ENCODE results near the gene GCH1.
"Not testable (repeated sequence)": the region's sequence is repeated elsewhere in the genome, so short reads cannot be mapped to it uniquely, and the experiment has no call there.

GCH1 gene

GRCh38 chr14:54908973-54909372 is 6.3 kb upstream of the GCH1 start:
- not testable (repeated sequence) for FAIRE-seq; DNase-seq (ENCODE audit: low spot score)

DNA sequence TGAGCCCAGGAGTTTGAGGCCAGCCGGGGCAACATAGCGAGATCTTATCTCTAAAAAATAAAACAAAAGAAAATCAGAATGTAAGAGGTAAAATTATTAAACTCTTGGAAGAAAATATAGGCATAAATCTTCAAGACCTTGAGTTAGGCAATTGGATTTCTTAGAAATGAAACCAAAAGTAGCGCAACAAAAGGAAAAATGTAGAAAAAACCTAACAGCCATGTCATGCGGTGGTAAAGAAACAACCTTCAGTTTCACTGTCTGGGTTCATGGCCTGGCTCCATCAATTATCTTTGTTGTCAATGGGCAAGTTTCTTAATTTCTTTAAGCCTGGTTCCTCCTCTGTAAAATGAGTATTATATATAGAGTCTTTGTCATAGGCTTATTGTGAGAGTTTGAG is 5.6 kb upstream of the GCH1 start:
- DNase-seq (ENCODE audit: low spot score) (no peak), FAIRE-seq (no peak)

DNA sequence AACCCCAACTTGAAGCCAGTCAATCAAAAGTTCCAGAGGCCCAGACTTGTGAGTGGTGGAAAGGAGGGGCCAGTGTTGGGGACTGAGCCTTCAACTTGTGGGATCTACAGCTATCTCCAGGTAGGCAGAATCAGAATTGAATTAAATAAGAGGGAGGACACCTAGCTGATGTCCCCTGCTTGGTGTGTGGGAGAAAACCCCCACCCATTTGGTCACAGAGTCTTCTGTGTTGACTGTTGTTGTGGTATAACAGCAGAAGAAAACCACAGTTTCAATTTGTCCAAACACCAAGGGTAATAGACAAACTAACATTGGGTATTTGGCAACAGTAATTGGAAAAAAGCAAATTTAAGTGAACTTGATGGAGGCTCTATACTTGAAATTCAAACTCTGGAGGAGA is 3.4 kb upstream of the GCH1 start:
- DNase-seq (ENCODE audit: low spot score): no peak
- FAIRE-seq: no peak

DNA sequence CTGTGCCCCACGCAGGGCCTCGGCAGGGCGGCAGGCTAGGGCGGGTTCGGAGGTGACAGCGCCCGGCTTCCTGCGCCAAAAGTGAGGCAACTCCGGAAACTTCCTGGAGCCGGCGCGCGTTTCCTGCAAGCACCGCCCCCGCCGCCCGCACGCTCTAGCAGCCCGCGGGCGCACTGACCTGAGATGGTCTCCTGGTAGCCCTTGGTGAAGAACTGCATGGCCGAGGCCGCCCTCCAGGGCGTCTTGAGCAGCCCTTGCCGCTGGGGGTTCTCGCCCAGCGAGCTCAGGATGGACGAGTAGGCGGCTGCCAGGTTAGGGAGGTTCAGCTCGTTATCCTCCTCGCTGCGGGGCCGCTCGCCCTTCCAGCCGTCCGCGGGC is 494 bp downstream of the GCH1 start:
- FAIRE-seq: no peak
- peak; percentile 27 for DNase-seq (ENCODE audit: low spot score)

DNA sequence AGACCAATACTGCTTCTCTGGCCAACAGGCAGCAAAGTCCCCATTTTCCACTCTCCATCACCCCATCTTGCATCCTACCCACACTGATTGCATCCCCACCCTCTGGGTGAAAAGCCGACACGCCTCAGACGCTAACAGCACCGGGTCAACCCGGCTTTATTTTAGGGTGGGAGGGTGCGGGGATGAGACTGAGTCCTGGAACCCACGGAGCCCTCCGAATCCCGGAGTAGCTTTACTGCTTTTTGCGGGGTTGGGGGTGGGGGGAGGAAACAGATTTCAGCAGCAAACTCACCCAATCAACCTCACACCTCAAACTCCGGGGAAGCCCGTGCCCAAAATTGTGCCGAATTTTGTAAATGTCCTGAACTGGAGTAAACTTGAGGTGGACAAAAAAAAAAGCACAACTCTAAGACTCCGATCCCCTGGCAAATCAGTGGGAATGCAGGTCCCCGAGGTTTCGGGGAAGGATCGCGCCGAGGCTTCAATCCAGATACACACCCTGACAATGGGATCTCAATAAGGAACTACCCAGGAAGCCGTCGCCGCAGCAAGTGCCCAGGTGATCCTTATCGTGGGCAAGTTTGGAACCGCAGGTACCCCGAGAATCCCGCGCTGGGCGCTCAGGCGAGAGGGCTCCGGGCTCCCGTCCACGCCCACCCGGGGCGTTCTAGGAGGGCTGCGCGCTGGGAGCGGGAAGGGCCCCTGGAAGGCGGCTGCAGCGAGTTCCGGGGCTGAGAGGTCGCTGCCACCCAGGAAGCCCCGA is 1.1 kb downstream of the GCH1 start:
- FAIRE-seq (no peak), DNase-seq (ENCODE audit: low spot score) (no peak)

GRCh38 chr14:54899573-54899972 is 3.1 kb downstream of the GCH1 start:
- DNase-seq (ENCODE audit: low spot score) (no peak), FAIRE-seq (no peak)

DNA sequence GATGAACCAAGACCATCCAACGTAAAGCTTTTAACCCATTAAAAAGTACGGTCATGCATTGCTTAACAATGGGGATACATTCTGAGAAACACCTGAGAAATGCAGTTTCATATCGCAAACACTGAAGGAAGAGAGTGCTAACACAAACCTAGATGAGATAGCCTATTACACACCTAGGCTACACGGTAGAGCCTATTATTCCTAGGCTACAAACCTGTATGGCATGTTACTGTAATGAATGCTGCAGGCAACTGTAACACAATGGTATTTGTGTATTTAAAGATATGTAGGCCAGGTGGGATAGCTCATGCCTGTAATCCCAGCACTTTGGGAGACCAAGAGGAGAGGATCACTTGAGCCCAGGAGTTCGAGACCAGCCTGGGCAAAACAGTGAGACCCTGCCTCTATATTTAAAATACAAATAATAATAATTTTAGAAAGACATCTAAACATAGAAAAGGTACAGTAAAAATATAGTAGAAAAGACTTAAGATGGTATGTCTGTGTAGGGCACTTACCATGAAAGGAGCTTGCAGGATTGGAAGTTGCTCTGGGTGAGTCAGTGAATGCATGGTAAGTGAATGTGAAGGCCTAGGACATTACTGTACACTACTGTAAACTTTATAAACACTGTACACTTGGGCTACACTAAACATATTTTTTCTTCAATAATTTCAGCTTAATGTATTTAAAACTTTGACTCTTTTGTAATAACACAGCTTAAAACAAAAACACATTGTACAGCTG is 4.6 kb downstream of the GCH1 start:
- DNase-seq (ENCODE audit: low spot score); FAIRE-seq: not testable (repeated sequence)

DNA sequence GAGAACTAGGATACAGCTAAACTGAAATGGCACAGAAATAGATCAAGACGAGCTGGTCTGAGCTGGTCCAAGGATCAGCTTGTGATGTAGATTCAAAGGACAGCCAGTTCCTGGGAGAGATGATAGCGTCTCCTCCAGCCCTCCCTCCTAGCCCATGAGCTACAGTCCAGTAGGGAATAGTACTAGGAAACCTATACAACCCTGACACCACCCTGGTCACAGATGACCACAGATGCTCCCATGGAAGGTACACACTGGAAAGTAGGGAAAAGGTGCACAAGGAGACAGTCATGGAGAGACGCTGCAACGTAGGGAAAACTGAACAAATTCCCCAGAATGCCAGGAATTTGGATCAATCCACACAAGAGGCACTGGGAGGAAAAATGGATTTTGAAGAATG is 6.9 kb downstream of the GCH1 start:
- DNase-seq (ENCODE audit: low spot score) (no peak), FAIRE-seq (no peak)

DNA sequence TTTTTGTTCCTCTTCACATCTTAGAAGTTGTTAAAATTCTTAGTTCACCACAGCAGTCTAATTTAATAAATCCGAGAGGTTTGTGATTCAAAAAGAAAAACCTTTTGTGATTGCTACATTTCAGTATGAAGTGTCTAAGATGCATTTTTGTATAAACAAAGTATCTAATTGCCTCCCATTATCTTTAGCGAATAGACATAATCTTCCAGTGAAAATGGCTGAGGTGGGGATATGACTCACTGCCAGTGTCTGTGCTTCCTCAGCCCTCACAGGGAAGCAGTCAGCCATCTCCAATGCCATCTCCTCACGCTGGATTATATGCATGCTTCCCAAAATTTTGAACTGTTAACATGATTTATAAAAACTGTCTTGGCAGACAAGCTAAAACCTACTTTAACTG is 7.6 kb downstream of the GCH1 start:
- DNase-seq (ENCODE audit: low spot score): peak; percentile 11
- peak; percentile 30 for FAIRE-seq

DNA sequence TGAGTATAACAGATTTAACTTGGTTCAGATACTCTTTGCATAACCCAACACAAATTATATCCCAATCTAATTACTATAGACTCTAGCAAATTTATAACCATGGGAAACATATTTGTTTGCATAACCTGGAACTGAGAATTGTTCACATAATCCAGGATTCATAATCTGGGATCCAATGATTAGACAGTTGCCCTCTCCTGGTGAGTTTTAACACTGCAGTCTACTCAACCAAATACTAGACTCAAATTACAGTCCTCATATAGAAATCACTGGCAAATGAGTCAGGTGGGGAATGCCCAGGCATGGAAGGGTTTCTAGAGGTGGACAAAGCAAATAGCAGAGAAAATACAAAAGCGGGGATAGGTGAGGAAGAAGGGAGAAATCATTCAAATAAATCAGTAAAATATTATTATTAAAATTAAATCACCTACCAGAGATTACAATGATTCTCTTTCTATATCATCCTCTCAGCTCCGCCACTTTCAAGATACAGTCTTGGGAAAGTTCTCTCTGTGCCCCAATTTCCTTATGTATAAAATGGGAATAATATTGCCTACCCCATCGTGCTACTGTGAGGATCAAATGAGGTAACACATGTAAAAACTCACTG is 9.4 kb downstream of the GCH1 start:
- FAIRE-seq (peak; percentile 55), DNase-seq (ENCODE audit: low spot score) (peak; percentile 41)

GRCh38 chr14:54891471-54892245 is 11.0 kb downstream of the GCH1 start:
- DNase-seq (ENCODE audit: low spot score): no peak
- no peak for FAIRE-seq

GRCh38 chr14:54890788-54891187 is 11.8 kb downstream of the GCH1 start:
- FAIRE-seq: no peak

GRCh38 chr14:54889919-54890318 is 12.7 kb downstream of the GCH1 start:
- peak; percentile 17 for DNase-seq (ENCODE audit: low spot score)
- FAIRE-seq: no peak

More at GRCh38 chr14:54890788-54891187, 11.8 kb downstream of the GCH1 start:
- DNase-seq (ENCODE audit: low spot score): no peak

DNA sequence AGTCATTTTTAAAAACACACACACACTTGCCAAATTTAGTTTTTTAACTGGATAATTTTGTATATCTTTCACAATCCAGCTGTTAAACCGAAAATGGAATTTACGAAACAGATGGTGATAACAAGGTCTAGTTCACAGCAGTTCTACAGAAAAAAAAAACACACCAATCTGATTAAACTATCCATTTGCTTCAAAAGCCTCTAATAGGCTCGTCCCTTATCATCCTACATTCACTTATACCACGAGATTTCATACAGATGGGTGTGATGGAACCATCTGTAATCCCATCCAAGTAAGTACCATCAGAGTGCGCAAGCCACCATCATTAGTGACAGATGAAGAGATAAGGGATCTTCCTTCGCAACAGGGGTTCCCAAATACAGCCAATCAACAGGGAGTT is 20.1 kb downstream of the GCH1 start:
- FAIRE-seq (no peak), DNase-seq (ENCODE audit: low spot score) (no peak)

DNA sequence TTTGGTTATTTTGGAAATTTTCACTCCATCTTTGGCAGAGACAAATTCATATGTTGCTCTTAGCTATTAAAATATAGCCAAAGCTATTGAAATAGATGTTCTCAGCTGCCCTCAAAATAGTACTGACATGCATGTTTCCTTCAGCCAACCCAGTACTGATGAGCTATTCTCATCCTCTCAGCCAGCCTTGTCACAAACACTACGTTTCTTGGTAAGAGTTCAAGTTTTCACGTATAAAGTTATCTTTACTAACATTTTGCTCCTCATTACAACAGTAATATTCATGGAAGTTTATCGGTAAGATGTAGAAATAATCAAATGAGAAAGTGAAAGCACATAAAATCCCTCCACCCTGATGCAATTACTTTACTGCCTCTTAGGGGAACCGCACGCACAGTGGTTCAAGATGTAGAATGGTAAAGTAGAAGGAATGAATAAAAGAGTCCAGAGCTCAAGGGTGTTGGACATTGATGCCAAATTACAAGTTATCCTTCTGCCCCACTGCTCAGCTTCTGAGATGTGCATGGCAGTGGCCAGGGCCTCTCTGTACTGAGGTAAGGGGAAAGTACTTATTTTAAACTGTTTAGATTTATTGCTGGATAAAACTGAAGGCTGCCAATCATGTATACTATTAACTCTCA is 20.7 kb downstream of the GCH1 start:
- FAIRE-seq (no peak), DNase-seq (ENCODE audit: low spot score) (no peak)

DNA sequence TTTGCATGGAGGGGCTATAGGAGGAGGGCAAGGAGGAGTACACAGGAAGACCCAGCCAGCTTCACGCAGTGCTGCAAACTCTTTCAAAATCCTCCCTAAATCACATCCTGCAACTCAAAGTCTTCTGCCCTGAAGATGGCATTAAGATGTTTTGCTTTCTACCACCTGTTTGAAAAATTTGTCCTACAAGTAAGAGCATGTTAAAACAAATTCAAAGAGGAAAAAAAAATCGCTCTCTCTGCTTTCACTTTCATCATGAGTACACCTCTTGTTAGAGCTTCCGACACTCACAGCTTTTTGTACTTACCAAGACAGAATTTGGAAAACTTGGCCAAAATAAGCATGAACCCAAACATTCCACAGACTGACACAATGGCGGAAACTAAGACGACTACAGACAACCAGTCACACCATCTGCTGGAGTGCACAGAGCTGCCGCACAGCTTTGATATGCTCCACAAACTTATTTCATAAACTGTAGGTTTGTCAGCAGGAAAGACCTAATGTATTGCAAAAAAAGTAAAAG is 21.3 kb downstream of the GCH1 start:
- DNase-seq (ENCODE audit: low spot score) (no peak), FAIRE-seq (no peak)

DNA sequence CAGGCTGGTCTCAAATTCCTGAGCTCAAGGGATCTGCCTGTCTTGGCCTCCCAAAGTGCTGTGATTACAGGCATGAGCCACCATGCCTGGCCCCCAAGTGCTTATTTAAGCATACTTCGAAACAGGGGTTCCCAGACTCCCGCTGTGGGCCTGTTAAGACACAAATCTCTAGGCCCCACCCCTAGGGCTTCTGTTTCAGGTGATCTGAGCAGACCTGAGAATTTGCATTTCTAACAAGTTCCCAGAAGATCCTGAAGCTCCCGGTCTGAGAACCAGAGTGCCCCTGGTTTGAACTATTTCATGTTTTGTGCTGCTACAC is 25.0 kb downstream of the GCH1 start:
- FAIRE-seq (no peak), DNase-seq (ENCODE audit: low spot score) (no peak)

DNA sequence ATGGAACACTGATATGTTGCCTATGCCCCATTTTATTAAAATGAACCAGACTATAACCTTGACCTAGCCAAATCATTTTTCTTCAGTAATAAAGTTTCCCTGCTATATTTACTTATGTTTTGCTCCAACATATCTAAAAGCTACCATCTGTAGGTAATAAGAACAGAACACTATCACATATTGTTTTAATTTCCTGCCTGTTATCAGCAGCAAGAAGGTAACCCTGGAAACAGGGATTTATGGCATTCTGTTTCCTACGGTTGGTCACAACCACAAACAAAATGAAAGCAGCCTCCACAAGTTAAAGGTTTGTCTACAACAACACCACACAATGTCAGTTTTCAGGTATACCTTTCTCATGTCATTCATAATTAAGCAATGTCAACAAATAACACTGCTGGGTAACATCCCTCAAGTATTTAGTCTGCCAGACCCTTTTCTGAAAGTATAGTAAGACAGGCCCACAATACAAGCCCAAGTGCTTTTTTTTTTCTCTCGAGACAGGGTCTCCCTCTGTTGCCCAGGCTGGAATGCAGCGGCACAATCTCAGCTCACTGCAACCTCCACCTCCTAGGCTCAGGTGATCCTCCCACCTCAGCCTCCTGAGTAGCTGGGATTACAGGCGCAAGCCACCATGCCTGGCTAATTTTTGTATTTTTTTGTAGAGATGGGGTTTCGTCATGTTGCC is 25.5 kb downstream of the GCH1 start:
- DNase-seq (ENCODE audit: low spot score) (no peak), FAIRE-seq (no peak)

GRCh38 chr14:54875648-54876047 is 27.0 kb downstream of the GCH1 start:
- FAIRE-seq; DNase-seq (ENCODE audit: low spot score): not testable (repeated sequence)

All from RCC 7860 (cell line).